ENCODE data around the gene CCDC116.

Gene CCDC116

DNA sequence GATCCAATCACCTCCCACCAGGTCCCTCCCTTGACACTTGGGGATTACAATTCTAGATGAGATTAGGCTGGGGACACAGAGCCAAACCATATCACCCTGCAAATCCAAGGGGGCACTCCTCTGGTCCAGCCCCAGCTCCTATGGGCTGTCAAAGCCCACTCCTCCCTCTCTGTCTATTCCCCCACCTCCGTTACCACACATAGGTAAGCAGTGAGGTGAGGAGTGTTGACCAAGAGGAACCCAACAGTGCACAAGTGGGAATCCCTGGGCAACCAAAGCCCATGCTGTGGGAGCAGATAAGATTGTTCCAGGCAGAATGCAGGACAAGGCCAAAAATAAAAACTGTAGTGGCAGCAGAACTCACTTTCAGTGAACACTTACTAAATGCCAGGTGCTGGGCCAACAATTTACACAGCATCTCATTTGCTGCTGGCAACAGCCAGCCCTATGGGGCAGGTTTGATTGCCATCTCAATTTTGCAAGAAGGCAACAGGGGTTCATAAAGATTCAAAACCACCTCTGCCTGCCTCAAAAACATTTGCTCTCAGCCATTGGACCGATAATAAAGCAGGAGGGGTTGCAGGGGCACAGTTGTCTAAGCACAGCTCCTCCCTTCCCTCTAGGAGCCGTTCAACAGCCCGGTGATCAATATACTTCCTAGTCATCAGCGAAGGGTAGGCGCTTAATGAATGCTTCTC lies 18.4 kb downstream of the CCDC116 start:
- peak overlapping the region; percentile 73 for H3K4me3 ChIP-seq (replicated peaks; ENCODE audit: low read depth, low read length)
- TF ChIP-seq, protein P1, sequence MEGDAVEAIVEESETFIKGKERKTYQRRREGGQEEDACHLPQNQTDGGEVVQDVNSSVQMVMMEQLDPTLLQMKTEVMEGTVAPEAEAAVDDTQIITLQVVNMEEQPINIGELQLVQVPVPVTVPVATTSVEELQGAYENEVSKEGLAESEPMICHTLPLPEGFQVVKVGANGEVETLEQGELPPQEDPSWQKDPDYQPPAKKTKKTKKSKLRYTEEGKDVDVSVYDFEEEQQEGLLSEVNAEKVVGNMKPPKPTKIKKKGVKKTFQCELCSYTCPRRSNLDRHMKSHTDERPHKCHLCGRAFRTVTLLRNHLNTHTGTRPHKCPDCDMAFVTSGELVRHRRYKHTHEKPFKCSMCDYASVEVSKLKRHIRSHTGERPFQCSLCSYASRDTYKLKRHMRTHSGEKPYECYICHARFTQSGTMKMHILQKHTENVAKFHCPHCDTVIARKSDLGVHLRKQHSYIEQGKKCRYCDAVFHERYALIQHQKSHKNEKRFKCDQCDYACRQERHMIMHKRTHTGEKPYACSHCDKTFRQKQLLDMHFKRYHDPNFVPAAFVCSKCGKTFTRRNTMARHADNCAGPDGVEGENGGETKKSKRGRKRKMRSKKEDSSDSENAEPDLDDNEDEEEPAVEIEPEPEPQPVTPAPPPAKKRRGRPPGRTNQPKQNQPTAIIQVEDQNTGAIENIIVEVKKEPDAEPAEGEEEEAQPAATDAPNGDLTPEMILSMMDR (IDR thresholded peaks at IDR 0.05; ENCODE audit: low read length, missing control alignments), result no peak
- DNase-seq (ENCODE audit: low read depth), result no peak

DNA sequence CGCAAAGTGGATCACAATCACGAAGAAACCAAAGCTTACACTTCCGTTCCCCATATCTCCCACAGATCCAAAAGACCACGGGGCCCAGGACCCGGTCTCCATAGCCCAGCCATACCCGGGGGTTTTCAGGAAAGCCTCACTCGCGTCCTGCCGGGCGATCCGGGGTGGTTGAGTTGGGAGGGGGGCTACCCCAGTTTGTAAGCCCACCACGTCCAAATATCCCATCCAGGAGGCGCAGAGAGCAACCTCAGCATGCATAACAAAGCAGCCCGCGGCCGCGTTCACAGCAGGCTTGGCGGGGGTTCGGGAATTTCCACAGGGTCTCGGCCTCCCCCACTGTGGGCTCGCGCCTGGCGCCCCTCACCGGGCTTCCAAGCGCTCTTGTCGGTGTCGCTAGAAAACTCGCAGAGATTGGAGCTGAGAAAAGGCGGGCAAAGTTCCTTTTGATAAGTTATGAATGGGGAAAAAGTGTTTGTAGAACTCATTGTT lies 19.0 kb downstream of the CCDC116 start:
- TF ChIP-seq, protein P1 (IDR thresholded peaks at IDR 0.05; ENCODE audit: low read length, missing control alignments), result no peak
- DNase-seq (ENCODE audit: low read depth), result no peak
- H3K4me3 ChIP-seq (replicated peaks; ENCODE audit: low read depth, low read length), result peak overlapping the region; percentile 73

DNA sequence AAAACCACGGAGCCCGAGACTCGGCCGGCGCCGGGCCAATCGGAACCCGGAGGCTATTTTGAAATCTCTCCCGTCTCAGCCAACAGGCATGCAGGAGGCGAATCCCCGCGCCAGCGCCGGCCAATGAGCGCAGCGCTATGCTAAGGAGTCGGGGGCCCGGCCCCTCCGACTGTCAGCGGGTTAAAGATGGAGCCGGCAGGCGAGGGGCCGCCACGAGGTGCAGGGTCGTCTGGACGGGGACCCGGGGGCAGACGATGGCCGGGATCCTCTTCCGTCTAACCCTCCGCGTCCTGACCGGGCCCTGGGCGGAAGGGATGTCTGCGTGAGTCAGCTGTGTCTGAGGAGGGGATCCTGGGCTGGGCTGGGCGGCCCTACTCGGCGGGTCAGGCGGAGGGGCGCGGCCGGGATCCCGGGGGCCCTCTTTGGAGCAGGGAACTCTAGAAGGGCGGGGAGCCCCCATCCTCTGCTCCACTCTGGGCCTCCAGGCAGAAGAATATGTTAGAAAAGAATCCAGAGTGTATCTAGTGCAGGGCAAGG lies 19.5 kb downstream of the CCDC116 start:
- TF ChIP-seq, protein P1 (IDR thresholded peaks at IDR 0.05; ENCODE audit: low read length, missing control alignments), result no peak
- peak; percentile 85 for DNase-seq (ENCODE audit: low read depth)
- H3K4me3 ChIP-seq (replicated peaks; ENCODE audit: low read depth, low read length), result peak overlapping the region; percentile 73

DNA sequence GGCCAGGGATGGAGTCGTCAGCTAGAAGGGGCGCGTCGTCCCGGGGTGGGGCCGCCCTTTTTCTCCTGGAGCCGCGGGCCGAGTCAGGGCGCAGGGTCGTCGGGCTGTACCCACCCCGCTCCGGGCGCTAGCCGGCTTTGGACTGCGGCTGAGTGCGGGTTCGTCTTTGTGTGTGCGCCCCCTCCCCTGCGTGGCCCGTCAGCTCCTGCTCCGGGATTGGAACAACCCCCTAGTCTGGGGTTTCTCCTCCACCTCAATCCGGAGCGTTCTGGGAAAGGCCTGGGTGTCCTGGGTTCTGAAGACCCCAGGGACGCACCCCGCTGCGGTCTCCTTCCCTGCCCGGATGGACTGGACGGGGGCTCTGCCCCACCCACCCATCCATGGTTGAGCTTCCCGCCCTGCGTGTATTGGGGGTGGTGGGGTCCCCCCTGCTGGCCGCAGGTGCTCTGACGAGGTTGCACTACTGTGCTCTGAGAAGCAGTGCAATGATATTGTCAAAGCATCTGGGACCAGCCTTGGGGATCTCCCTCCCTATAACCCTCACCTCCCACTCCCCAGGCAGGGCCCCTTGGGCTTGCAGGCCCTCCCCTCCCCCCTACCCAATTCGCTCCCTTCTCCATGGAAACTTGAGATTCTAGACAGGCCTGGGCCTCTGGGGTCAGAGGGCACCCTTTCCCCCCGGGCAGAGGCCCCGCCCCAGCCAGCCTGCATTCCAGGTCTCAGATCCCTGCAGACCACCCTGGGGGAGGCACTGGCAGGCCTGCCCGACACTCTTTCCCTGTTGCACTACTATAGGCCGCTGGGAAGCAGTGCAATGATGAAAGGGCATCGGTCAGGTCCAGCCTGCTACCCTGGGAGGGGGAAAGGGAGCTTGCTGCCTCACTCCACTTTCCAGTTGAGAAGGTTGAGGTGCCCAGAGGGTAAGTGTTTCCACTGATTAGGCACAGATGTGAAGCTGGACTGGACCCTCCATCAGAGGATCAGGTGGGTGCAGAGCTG lies 20.3 kb downstream of the CCDC116 start:
- TF ChIP-seq, protein P1 (IDR thresholded peaks at IDR 0.05; ENCODE audit: low read length, missing control alignments), result no peak
- no peak for DNase-seq (ENCODE audit: low read depth)
- H3K4me3 ChIP-seq (replicated peaks; ENCODE audit: low read depth, low read length), result peak overlapping the region; percentile 73

DNA sequence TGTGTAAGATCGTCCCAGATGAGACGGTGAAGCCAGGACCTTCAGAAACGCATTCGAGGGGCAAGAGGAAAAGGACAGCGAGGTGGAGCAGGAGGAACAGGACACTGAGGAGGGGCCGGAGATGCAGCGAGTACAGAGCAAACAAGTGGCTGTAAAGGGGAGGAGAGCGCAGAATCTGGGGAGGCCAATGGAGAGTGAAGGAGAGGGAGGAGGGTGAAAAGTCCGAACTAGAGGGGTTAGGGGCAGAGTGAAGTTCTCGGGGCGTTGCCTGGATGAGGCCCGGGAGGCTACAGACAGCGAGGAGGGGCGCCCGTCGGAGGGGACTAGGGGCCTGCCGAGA lies 24.4 kb downstream of the CCDC116 start:
- H3K4me3 ChIP-seq (replicated peaks; ENCODE audit: low read depth, low read length), result peak overlapping the region; percentile 46
- TF ChIP-seq, protein P1 (IDR thresholded peaks at IDR 0.05; ENCODE audit: low read length, missing control alignments), result no peak

DNA sequence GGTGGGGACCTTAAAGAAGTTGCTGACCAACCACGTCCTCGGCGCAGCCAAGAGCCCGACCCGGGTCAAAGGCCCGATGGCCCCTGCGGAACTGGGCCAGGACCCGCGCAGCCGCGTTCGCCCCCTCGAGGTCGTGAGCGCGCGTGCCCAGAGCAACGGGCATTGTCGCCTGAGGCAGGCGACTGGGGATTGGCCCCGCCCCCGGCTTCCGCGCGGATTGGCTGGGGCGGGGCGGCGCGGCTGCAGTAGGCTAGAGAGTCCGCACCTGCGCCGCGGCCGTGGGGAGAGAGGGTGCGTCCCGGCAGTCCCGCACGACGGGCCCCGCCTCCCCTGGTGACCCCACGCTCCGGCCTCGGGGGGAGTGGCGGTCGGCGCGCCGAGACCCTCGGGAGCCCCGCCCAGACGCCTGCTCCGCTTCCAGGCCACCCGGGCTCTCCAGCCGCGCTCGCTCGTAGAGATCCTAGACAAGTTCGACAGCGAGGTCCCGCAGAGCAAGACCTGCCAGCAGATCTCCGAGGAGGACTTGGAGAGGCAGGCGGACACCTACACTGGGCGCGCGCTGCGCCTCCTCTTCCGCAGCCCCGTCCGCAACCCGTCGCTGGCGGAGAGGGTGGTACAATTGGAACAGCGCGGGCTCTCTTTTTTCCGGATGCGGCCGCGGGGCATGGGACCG lies 24.9 kb downstream of the CCDC116 start:
- peak overlapping the region; percentile 46 for H3K4me3 ChIP-seq (replicated peaks; ENCODE audit: low read depth, low read length)
- DNase-seq (ENCODE audit: low read depth), result peak; percentile 18
- TF ChIP-seq, protein P1 (IDR thresholded peaks at IDR 0.05; ENCODE audit: low read length, missing control alignments), result no peak

More for the DNA sequence above, 24.4 kb downstream of the CCDC116 start:
- no peak for DNase-seq (ENCODE audit: low read depth)

All from fibroblast of pulmonary artery (primary cell).